Measurements from ENCODE around the gene YWHAH.

YWHAH gene

DNA sequence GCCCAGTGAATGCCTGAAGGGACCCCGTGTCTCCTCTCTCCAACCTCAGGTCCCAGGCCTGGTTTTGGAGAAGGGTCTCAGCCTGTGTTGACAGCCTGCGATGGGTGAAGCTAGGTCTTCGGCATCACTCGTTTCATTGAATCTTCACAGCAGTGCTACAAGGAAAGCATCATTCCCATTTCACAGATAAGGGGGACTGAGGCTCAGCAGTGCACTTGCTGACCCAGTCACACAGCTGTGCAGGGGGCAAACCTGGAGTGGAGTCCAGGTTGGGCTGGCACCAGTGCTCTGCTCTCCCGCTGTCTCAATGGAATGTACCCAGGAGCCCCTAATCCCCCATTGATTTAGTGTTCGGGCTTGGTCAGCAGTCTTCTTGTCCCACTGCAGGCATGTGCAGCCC lies 10.9 kb upstream of the YWHAH start:
- H3K4ac ChIP-seq (ENCODE audit: low read depth, low read length): no peak overlapping the region
- H3K36me3 ChIP-seq (ENCODE audit: control insufficient read depth, insufficient read depth, low read length): no peaks in the 10 kb centered on the region
- no peak overlapping the region for H2BK5ac ChIP-seq (ENCODE audit: low read length)
- H4K5ac ChIP-seq (ENCODE audit: low read length): no peak overlapping the region
- no peak overlapping the region for H3K9ac ChIP-seq (ENCODE audit: low read length)
- no peaks in the 10 kb centered on the region for H3K4me1 ChIP-seq (ENCODE audit: control insufficient read depth, low read depth, low read length)
- WGBS (ENCODE audit: extremely low coverage, insufficient coverage, low lambda C conversion rate): no CpG with 5 or more reads among the region's 6 CpGs
- H3K18ac ChIP-seq (ENCODE audit: low read length): no peak overlapping the region
- no peak overlapping the region for H4K8ac ChIP-seq (ENCODE audit: low read depth, low read length)
- no peak for DNase-seq
- H3K4me3 ChIP-seq (ENCODE audit: low read length): no peak overlapping the region
- H3K79me2 ChIP-seq (ENCODE audit: control insufficient read depth, insufficient read depth, low read length): no peaks in the 10 kb centered on the region
- H3K4me2 ChIP-seq (ENCODE audit: low read length): no peak overlapping the region
- no peak overlapping the region for H3K23ac ChIP-seq (ENCODE audit: low read length)
- H2BK120ac ChIP-seq (ENCODE audit: low read depth, low read length): no peak overlapping the region
- H3K79me1 ChIP-seq (ENCODE audit: low read length): no peaks in the 10 kb centered on the region
- no peaks in the 10 kb centered on the region for H3K27me3 ChIP-seq (ENCODE audit: insufficient read depth, low read length, poor library complexity)
- H2BK15ac ChIP-seq (replicated peaks; ENCODE audit: low read depth): no peak overlapping the region
- H3K56ac ChIP-seq (ENCODE audit: low read length): no peak overlapping the region
- H2AK5ac ChIP-seq (ENCODE audit: low read length): no peak overlapping the region
- no peak overlapping the region for H3K27ac ChIP-seq (ENCODE audit: low read depth, low read length)

DNA sequence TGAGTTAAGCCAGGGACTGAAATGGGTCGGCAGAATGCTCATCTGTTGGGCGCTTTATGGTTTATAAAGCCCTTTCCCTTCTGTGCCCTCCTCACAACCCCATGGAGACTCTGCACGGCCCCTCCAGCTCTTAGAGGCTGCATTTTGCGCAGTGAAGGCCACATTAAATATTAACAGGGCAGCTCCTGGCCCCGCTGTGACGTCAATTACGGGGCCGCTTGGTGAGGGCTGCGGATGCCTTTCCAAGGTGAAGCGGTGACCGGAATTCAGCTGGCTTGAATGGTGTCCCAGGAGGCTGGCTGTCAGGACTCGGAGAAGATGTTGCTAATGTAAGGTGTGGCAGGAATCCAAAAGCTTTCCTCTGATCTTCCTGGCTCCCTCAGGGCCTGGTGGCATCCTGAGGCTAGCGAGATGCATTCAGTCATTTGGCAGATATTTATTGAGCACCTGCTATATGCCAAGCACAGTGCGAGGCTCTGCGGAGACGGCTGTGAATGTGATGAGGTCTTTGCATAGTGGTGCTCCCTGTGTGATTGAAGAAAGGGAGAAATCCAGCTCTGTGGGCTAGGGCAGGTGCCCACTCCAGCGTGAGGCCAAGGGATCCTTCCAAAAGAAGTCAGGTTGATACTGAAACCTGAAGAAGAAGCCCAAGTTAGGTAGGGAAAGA lies 10.4 kb upstream of the YWHAH start:
- H3K27me3 ChIP-seq (ENCODE audit: insufficient read depth, low read length, poor library complexity): no peaks in the 10 kb centered on the region
- no peak overlapping the region for H3K4me2 ChIP-seq (ENCODE audit: low read length)
- no peak overlapping the region for H3K27ac ChIP-seq (ENCODE audit: low read depth, low read length)
- DNase-seq: no peak
- H3K18ac ChIP-seq (ENCODE audit: low read length): no peak overlapping the region
- H2BK5ac ChIP-seq (ENCODE audit: low read length): no peak overlapping the region
- H3K4ac ChIP-seq (ENCODE audit: low read depth, low read length): no peak overlapping the region
- H3K79me2 ChIP-seq (ENCODE audit: control insufficient read depth, insufficient read depth, low read length): no peaks in the 10 kb centered on the region
- H3K79me1 ChIP-seq (ENCODE audit: low read length): no peaks in the 10 kb centered on the region
- no peak overlapping the region for H3K23ac ChIP-seq (ENCODE audit: low read length)
- H4K5ac ChIP-seq (ENCODE audit: low read length): no peak overlapping the region
- no peak overlapping the region for H2AK5ac ChIP-seq (ENCODE audit: low read length)
- no CpG with 5 or more reads among the region's 17 CpGs for WGBS (ENCODE audit: extremely low coverage, insufficient coverage, low lambda C conversion rate)
- H3K9ac ChIP-seq (ENCODE audit: low read length): no peak overlapping the region
- H3K56ac ChIP-seq (ENCODE audit: low read length): no peak overlapping the region
- H3K4me1 ChIP-seq (ENCODE audit: control insufficient read depth, low read depth, low read length): no peaks in the 10 kb centered on the region
- no peak overlapping the region for H2BK120ac ChIP-seq (ENCODE audit: low read depth, low read length)
- no peak overlapping the region for H2BK15ac ChIP-seq (replicated peaks; ENCODE audit: low read depth)
- H3K4me3 ChIP-seq (ENCODE audit: low read length): no peak overlapping the region
- no peaks in the 10 kb centered on the region for H3K36me3 ChIP-seq (ENCODE audit: control insufficient read depth, insufficient read depth, low read length)
- H4K8ac ChIP-seq (ENCODE audit: low read depth, low read length): no peak overlapping the region

DNA sequence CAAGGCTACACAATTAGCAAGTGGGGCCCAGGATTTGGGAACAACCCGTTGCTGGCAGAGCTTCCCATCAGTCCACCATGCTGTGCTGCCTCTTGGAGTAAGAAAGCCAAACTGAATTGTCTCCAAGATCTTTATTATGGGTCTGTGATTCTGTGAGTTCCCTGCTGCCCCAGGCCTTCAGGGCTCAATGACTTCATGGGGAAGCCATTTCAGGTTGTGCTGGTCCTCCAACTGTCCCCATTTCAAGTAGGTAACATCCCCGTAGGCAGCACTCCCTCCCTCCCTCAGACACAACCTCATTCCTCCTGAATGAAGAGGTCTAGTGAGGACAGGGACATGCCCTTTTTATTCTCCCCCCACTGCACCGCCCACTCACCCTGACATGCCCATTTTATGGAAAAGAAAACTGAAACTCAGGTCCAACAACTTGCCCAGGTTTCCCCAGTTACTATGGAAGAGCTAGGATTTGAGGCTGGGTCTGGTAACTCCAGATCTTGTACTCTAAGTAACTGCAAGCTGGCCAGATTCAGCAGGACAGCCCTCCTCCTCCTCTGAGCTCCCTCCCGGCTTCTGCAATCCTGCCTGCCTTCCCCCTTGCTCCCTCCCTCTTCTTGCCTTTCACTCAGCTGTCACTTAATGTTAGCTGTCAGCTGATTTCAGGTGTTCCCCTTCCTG lies 8.2 kb upstream of the YWHAH start:
- Histone ChIP-seq H3K4me2 (ENCODE audit: low read length) (no peak overlapping the region), H2AK5ac (ENCODE audit: low read length) (no peak overlapping the region)
- peak; percentile 57 for DNase-seq

DNA sequence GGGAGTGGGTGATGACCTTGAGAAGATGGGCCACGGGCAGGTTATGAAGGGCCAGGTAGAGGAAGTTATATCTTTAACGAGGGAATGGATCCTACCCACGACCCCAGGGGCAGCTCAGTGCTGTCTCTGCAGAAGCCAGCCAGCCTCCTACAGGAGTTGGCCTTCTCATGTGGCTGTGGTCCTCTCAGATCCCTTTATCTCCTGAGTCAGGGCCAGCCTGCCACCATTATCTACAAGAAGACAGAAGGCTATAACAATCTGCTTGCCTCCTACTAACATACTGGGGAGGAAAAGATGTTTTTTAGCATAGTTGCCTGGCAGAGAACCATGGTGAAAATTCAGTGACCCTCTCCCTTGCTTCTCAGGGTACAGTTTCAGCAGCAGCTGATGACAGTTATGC lies 7.0 kb upstream of the YWHAH start:
- H2BK15ac ChIP-seq (replicated peaks; ENCODE audit: low read depth): no peak overlapping the region
- H4K5ac ChIP-seq (ENCODE audit: low read length): no peak overlapping the region
- H3K9ac ChIP-seq (ENCODE audit: low read length): no peak overlapping the region
- no peak overlapping the region for H3K18ac ChIP-seq (ENCODE audit: low read length)
- no peak overlapping the region for H2AK5ac ChIP-seq (ENCODE audit: low read length)
- no peak for DNase-seq
- H3K23ac ChIP-seq (ENCODE audit: low read length): no peak overlapping the region
- no CpG with 5 or more reads among the region's 3 CpGs for WGBS (ENCODE audit: extremely low coverage, insufficient coverage, low lambda C conversion rate)
- no peak overlapping the region for H3K4ac ChIP-seq (ENCODE audit: low read depth, low read length)
- H3K27ac ChIP-seq (ENCODE audit: low read depth, low read length): no peak overlapping the region
- no peak overlapping the region for H4K8ac ChIP-seq (ENCODE audit: low read depth, low read length)
- H3K4me3 ChIP-seq (ENCODE audit: low read length): no peak overlapping the region
- H2BK5ac ChIP-seq (ENCODE audit: low read length): no peak overlapping the region
- H3K79me1 ChIP-seq (ENCODE audit: low read length): no peaks in the 10 kb centered on the region
- H3K4me1 ChIP-seq (ENCODE audit: control insufficient read depth, low read depth, low read length): no peaks in the 10 kb centered on the region
- H3K27me3 ChIP-seq (ENCODE audit: insufficient read depth, low read length, poor library complexity): no peaks in the 10 kb centered on the region
- no peak overlapping the region for H3K56ac ChIP-seq (ENCODE audit: low read length)
- H2BK120ac ChIP-seq (ENCODE audit: low read depth, low read length): no peak overlapping the region
- H3K4me2 ChIP-seq (ENCODE audit: low read length): no peak overlapping the region
- no peaks in the 10 kb centered on the region for H3K79me2 ChIP-seq (ENCODE audit: control insufficient read depth, insufficient read depth, low read length)
- H3K36me3 ChIP-seq (ENCODE audit: control insufficient read depth, insufficient read depth, low read length): no peaks in the 10 kb centered on the region

More for the DNA sequence above, 8.2 kb upstream of the YWHAH start:
- H3K18ac ChIP-seq (ENCODE audit: low read length): no peak overlapping the region
- no peak overlapping the region for H3K9ac ChIP-seq (ENCODE audit: low read length)
- no peak overlapping the region for H3K4me3 ChIP-seq (ENCODE audit: low read length)
- no peak overlapping the region for H2BK5ac ChIP-seq (ENCODE audit: low read length)
- H3K79me2 ChIP-seq (ENCODE audit: control insufficient read depth, insufficient read depth, low read length): no peaks in the 10 kb centered on the region
- H3K4ac ChIP-seq (ENCODE audit: low read depth, low read length): no peak overlapping the region
- H2BK15ac ChIP-seq (replicated peaks; ENCODE audit: low read depth): no peak overlapping the region
- H4K8ac ChIP-seq (ENCODE audit: low read depth, low read length): no peak overlapping the region
- H3K36me3 ChIP-seq (ENCODE audit: control insufficient read depth, insufficient read depth, low read length): no peaks in the 10 kb centered on the region
- no peaks in the 10 kb centered on the region for H3K4me1 ChIP-seq (ENCODE audit: control insufficient read depth, low read depth, low read length)
- no peaks in the 10 kb centered on the region for H3K27me3 ChIP-seq (ENCODE audit: insufficient read depth, low read length, poor library complexity)
- no CpG with 5 or more reads among the region's 4 CpGs for WGBS (ENCODE audit: extremely low coverage, insufficient coverage, low lambda C conversion rate)
- peak overlapping the region; percentile 2 for H3K56ac ChIP-seq (ENCODE audit: low read length)
- H3K79me1 ChIP-seq (ENCODE audit: low read length): no peaks in the 10 kb centered on the region
- H4K5ac ChIP-seq (ENCODE audit: low read length): no peak overlapping the region
- no peak overlapping the region for H3K23ac ChIP-seq (ENCODE audit: low read length)
- H2BK120ac ChIP-seq (ENCODE audit: low read depth, low read length): no peak overlapping the region
- H3K27ac ChIP-seq (ENCODE audit: low read depth, low read length): no peak overlapping the region

DNA sequence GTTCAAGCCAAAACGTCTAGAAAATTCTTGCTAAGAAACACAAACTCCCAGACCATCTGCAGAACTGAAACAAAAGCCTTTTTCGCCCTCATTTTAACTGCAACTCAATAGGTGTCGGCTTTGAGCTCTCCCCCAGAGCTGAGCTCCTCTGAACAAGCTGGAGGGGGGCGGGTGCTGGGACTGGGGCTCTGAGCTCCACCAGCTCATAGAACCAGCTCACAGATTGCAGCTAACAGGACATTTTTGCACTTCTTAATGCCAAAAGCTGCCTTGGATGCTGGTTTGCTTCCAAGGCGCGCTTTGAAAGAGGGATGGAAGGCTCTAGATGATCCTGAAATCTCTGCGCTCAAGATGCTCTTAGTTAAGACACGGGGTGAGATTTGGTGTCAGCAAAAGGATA lies 6.0 kb upstream of the YWHAH start:
- H3K23ac ChIP-seq (ENCODE audit: low read length): no peak overlapping the region
- H3K79me2 ChIP-seq (ENCODE audit: control insufficient read depth, insufficient read depth, low read length): no peaks in the 10 kb centered on the region
- no peak overlapping the region for H2BK5ac ChIP-seq (ENCODE audit: low read length)
- no peak overlapping the region for H2BK15ac ChIP-seq (replicated peaks; ENCODE audit: low read depth)
- no peaks in the 10 kb centered on the region for H3K27me3 ChIP-seq (ENCODE audit: insufficient read depth, low read length, poor library complexity)
- H3K18ac ChIP-seq (ENCODE audit: low read length): no peak overlapping the region
- no peak overlapping the region for H3K4ac ChIP-seq (ENCODE audit: low read depth, low read length)
- H4K5ac ChIP-seq (ENCODE audit: low read length): no peak overlapping the region
- H3K79me1 ChIP-seq (ENCODE audit: low read length): no peaks in the 10 kb centered on the region
- no peak overlapping the region for H3K4me3 ChIP-seq (ENCODE audit: low read length)
- H2BK120ac ChIP-seq (ENCODE audit: low read depth, low read length): no peak overlapping the region
- WGBS (ENCODE audit: extremely low coverage, insufficient coverage, low lambda C conversion rate): no CpG with 5 or more reads among the region's 8 CpGs
- H4K8ac ChIP-seq (ENCODE audit: low read depth, low read length): no peak overlapping the region
- no peak overlapping the region for H3K56ac ChIP-seq (ENCODE audit: low read length)
- H3K4me2 ChIP-seq (ENCODE audit: low read length): no peak overlapping the region
- no peak overlapping the region for H3K9ac ChIP-seq (ENCODE audit: low read length)
- H2AK5ac ChIP-seq (ENCODE audit: low read length): no peak overlapping the region
- H3K36me3 ChIP-seq (ENCODE audit: control insufficient read depth, insufficient read depth, low read length): no peaks in the 10 kb centered on the region
- DNase-seq: no peak
- no peaks in the 10 kb centered on the region for H3K4me1 ChIP-seq (ENCODE audit: control insufficient read depth, low read depth, low read length)
- H3K27ac ChIP-seq (ENCODE audit: low read depth, low read length): no peak overlapping the region

DNA sequence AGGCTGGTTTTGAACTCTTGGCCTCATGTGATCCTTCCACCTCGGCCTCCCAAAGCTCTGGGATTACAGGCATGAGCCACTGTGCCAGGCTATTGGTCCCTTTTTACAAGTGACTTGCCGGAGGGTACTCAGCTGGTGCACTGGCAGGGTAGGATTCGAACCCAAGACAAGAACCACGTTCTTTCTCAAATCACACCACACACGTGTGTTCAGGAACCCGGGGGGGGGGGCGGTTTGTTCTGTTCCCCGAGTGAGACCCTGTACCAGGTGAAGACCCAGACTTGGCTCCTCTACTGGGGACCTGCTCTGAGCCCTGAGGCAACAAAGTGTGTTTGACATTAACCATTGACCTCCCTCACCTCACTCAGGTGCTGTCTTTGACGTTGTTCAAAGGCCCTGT lies 3.8 kb upstream of the YWHAH start:
- H2BK5ac ChIP-seq (ENCODE audit: low read length): no peak overlapping the region
- no peak overlapping the region for H3K56ac ChIP-seq (ENCODE audit: low read length)
- H3K9ac ChIP-seq (ENCODE audit: low read length): no peak overlapping the region
- H3K4me2 ChIP-seq (ENCODE audit: low read length): no peak overlapping the region
- H2BK15ac ChIP-seq (replicated peaks; ENCODE audit: low read depth): no peak overlapping the region
- no peak overlapping the region for H3K4ac ChIP-seq (ENCODE audit: low read depth, low read length)
- H3K36me3 ChIP-seq (ENCODE audit: control insufficient read depth, insufficient read depth, low read length): no peaks in the 10 kb centered on the region
- H3K27me3 ChIP-seq (ENCODE audit: insufficient read depth, low read length, poor library complexity): no peaks in the 10 kb centered on the region
- H3K23ac ChIP-seq (ENCODE audit: low read length): no peak overlapping the region
- H4K5ac ChIP-seq (ENCODE audit: low read length): no peak overlapping the region
- H3K4me1 ChIP-seq (ENCODE audit: control insufficient read depth, low read depth, low read length): no peaks in the 10 kb centered on the region
- no peak overlapping the region for H3K18ac ChIP-seq (ENCODE audit: low read length)
- no peak overlapping the region for H2AK5ac ChIP-seq (ENCODE audit: low read length)
- DNase-seq: no peak
- H3K4me3 ChIP-seq (ENCODE audit: low read length): no peak overlapping the region
- H3K79me1 ChIP-seq (ENCODE audit: low read length): no peaks in the 10 kb centered on the region
- no peak overlapping the region for H4K8ac ChIP-seq (ENCODE audit: low read depth, low read length)
- H3K79me2 ChIP-seq (ENCODE audit: control insufficient read depth, insufficient read depth, low read length): peaks cover 10% of the 10 kb centered on the region
- H3K27ac ChIP-seq (ENCODE audit: low read depth, low read length): no peak overlapping the region
- no CpG with 5 or more reads among the region's 9 CpGs for WGBS (ENCODE audit: extremely low coverage, insufficient coverage, low lambda C conversion rate)
- no peak overlapping the region for H2BK120ac ChIP-seq (ENCODE audit: low read depth, low read length)
